Retinal pigment epithelial cell (primary cell): ENCODE results near the gene CXCL9.
"Not testable (repeated sequence)": the region's sequence is repeated elsewhere in the genome, so short reads cannot be mapped to it uniquely, and the experiment has no call there.

Experiments
- DNase-seq: peaks from one replicate; pipeline ENCODE4 v3.0.0-alpha.2; 2010; ENCODE audit warnings: low read depth
- H3K4me3 ChIP-seq: 2 replicates; pipeline ENCODE4 v1.5.1; 2011; ENCODE audit warnings: mild to moderate bottlenecking, low read length, control low read depth, moderate library complexity
- CTCF ChIP-seq: conservative IDR thresholded peaks from 2 replicates; pipeline ENCODE4 v1.5.1; 2011; ENCODE audit warnings: low read depth, low read length, control low read depth, inconsistent platforms

The CXCL9 gene

GRCh38 chr4:75985116-75985515 lies 22.2 kb downstream of the CXCL9 start:
- DNase-seq, result no peak
- no peak overlapping the region for H3K4me3 ChIP-seq
- no peak for TF ChIP-seq CTCF

DNA sequence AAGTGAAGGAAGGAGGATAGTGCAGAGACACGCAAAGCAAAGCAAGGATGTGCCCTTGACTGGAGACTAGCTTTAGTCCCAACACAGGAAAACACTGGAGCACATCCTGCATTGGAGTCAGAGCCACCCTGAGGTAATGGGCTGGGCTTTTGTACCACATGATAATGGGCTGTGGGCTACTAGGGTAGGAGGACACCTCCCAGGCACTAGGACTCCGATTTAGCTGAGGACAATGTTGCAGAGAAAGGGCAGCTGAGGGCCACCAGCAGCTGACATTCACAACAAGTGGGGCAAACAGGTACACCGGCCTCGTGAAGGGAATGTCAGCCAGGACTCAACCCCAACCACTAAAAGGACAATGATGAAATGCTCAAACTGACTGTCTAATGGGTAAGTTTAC lies 26.7 kb downstream of the CXCL9 start:
- no peak for TF ChIP-seq CTCF
- H3K4me3 ChIP-seq, result no peak overlapping the region
- no peak for DNase-seq

DNA sequence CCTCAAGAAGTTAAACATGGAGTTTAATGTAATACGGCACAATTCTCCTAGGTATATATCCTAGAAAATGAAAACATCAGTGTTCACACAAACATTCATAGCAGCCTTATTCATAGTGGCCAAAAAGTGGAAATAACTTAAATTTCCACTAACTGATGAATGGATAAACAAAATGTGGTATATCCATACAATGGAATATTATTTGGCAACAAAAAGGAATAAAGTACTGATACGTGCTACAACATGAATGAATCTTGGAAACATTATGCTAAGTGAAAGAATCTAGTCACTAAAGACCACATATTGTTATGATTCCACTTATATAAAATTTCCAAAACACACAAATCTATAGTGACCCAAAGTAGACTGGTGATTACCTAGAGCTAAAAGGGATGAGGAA lies 31.1 kb downstream of the CXCL9 start:
- no peak for TF ChIP-seq CTCF
- no peak for DNase-seq

GRCh38 chr4:75973766-75974165 lies 33.5 kb downstream of the CXCL9 start:
- no peak overlapping the region for H3K4me3 ChIP-seq
- no peak for TF ChIP-seq CTCF
- DNase-seq, result no peak

More for the DNA sequence above, 31.1 kb downstream of the CXCL9 start:
- no peak overlapping the region for H3K4me3 ChIP-seq

GRCh38 chr4:75968084-75968483 lies 39.2 kb downstream of the CXCL9 start:
- TF ChIP-seq CTCF, result no peak
- DNase-seq, result no peak
- H3K4me3 ChIP-seq, result no peak overlapping the region

GRCh38 chr4:75963558-75963957 lies 43.8 kb downstream of the CXCL9 start:
- TF ChIP-seq CTCF, result no peak
- no peak for DNase-seq
- H3K4me3 ChIP-seq, result no peak overlapping the region

- not testable (repeated sequence) for DNase-seq, H3K4me3 ChIP-seq
Observed at GRCh38 chr4:75962072-75962471, 45.2 kb downstream of the CXCL9 start.

DNA sequence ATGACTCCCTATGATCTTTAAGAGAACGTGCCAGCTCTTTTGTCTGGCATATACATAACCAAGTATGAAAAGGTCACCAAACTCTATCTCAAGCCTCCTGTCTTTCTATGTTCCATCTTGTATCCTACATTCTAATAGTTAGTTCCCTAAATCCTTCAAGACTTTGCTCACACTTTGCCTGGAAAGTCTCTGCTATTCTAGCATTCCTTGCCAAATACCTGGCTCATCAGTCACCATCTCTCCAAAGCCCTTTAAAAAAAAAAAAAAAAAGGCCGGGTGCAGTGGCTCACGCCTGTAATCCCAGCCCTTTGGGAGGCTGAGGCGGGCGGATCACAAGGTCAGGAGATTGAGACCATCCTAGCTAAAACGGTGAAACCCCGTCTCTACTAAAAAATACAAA lies 48.8 kb downstream of the CXCL9 start:
- H3K4me3 ChIP-seq, DNase-seq: not testable (repeated sequence)

GRCh38 chr4:75954811-75955210 lies 52.5 kb downstream of the CXCL9 start:
- DNase-seq, H3K4me3 ChIP-seq: not testable (repeated sequence)
